ENCODE results near the gene AKAP1. TPM values are rescaled to one million over a fixed set of nuclear protein-coding genes. Genes with fewer than 3 reads are reported as not detected.

The AKAP1 gene
- polyA plus RNA-seq, 1 donor from 2014 or later, result 38.7 TPM

DNA sequence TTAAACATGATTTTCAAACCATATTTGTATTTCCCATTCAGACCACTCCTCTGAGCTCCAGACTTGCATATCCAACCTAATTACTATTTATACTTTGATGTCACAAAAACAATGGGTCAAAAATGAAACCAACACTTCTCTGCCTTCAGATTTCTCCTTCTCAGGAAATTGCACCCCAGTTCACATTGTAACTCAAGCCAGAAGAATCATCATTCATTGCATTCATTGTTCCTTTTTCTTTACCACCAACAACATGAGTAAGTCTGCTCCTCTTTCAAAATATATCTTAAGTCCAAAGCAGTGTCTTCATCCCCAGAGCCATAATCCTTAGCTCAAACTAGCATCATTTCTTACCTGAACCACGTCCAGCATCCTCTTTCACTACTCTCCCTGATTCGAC lies 2.6 kb upstream of the AKAP1 start:
- no peak for TF ChIP-seq SMC3 (conservative IDR thresholded peaks at IDR 0.05; ENCODE audit: poor library complexity)
- no peak for TF ChIP-seq MXI1 (conservative IDR thresholded peaks at IDR 0.05; ENCODE audit: poor library complexity, severe bottlenecking)
- TF ChIP-seq EP300 (conservative IDR thresholded peaks at IDR 0.05; ENCODE audit: poor library complexity, severe bottlenecking), result no peak
- TF ChIP-seq, protein P1, sequence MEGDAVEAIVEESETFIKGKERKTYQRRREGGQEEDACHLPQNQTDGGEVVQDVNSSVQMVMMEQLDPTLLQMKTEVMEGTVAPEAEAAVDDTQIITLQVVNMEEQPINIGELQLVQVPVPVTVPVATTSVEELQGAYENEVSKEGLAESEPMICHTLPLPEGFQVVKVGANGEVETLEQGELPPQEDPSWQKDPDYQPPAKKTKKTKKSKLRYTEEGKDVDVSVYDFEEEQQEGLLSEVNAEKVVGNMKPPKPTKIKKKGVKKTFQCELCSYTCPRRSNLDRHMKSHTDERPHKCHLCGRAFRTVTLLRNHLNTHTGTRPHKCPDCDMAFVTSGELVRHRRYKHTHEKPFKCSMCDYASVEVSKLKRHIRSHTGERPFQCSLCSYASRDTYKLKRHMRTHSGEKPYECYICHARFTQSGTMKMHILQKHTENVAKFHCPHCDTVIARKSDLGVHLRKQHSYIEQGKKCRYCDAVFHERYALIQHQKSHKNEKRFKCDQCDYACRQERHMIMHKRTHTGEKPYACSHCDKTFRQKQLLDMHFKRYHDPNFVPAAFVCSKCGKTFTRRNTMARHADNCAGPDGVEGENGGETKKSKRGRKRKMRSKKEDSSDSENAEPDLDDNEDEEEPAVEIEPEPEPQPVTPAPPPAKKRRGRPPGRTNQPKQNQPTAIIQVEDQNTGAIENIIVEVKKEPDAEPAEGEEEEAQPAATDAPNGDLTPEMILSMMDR (IDR thresholded peaks at IDR 0.05; ENCODE audit: poor library complexity, severe bottlenecking), result no peak
- no peak for TF ChIP-seq EZH2 (IDR thresholded peaks at IDR 0.05; ENCODE audit: borderline replicate concordance, insufficient read depth, low read length, poor library complexity, severe bottlenecking)
- no peak for TF ChIP-seq POLR2AphosphoS5 (IDR thresholded peaks at IDR 0.05)
- TF ChIP-seq TAF1 (IDR thresholded peaks at IDR 0.05; ENCODE audit: low read depth), result no peak
- TF ChIP-seq, protein P2, sequence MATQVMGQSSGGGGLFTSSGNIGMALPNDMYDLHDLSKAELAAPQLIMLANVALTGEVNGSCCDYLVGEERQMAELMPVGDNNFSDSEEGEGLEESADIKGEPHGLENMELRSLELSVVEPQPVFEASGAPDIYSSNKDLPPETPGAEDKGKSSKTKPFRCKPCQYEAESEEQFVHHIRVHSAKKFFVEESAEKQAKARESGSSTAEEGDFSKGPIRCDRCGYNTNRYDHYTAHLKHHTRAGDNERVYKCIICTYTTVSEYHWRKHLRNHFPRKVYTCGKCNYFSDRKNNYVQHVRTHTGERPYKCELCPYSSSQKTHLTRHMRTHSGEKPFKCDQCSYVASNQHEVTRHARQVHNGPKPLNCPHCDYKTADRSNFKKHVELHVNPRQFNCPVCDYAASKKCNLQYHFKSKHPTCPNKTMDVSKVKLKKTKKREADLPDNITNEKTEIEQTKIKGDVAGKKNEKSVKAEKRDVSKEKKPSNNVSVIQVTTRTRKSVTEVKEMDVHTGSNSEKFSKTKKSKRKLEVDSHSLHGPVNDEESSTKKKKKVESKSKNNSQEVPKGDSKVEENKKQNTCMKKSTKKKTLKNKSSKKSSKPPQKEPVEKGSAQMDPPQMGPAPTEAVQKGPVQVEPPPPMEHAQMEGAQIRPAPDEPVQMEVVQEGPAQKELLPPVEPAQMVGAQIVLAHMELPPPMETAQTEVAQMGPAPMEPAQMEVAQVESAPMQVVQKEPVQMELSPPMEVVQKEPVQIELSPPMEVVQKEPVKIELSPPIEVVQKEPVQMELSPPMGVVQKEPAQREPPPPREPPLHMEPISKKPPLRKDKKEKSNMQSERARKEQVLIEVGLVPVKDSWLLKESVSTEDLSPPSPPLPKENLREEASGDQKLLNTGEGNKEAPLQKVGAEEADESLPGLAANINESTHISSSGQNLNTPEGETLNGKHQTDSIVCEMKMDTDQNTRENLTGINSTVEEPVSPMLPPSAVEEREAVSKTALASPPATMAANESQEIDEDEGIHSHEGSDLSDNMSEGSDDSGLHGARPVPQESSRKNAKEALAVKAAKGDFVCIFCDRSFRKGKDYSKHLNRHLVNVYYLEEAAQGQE (IDR thresholded peaks at IDR 0.05; ENCODE audit: borderline replicate concordance), result no peak
- TF ChIP-seq RAD21 (conservative IDR thresholded peaks at IDR 0.05), result no peak
- Histone ChIP-seq H4K20me1 (ENCODE audit: insufficient read depth) (no peaks in the 10 kb centered on the region), H3K36me3 (ENCODE audit: insufficient read depth, low read length) (no peaks in the 10 kb centered on the region), H3K27me3 (ENCODE audit: insufficient read depth, low read depth, low read length) (peaks cover 3% of the 10 kb centered on the region), H3K9me2 (ENCODE audit: insufficient read depth, low read length) (no peaks in the 10 kb centered on the region), H3K4me3 (ENCODE audit: low read length) (no peak overlapping the region), H3K9me3 (ENCODE audit: low read length) (no peaks in the 10 kb centered on the region), H3F3A (ENCODE audit: insufficient read depth, low read length, poor library complexity, severe bottlenecking) (no peaks in the 10 kb centered on the region), H3K9ac (ENCODE audit: low read length) (peak overlapping the region; percentile 0), H3K27ac (ENCODE audit: low read length) (no peak overlapping the region), H3K4me2 (ENCODE audit: low read length) (no peak overlapping the region), H3K79me2 (replicated peaks; ENCODE audit: insufficient read depth, low read length) (no peaks in the 10 kb centered on the region), H2AFZ (ENCODE audit: low read depth, low read length) (no peak overlapping the region)

DNA sequence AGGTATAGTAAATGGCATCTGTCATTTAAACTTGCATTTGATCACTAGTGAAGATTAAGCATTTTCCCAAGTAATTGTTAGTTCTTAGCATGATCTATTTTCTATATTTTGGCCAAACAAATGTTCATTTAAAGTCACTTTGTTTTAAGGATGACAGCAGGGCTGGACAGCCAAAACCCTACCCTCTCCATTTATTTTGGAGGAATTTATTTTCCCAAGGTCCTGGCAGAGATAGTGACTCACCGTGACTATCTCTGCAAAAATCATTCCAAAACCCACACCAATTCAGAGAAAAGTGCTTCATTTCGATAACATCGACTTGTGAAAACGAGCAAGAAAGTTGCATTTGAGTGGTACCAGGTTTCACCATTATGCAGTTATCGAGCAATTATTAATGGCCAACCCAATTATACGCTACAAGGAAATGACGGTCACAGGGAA lies 665 bp upstream of the AKAP1 start:
- Histone ChIP-seq H3K9me2 (ENCODE audit: insufficient read depth, low read length) (no peaks in the 10 kb centered on the region), H3K36me3 (ENCODE audit: insufficient read depth, low read length) (no peaks in the 10 kb centered on the region), H3K27ac (ENCODE audit: low read length) (peak overlapping the region; percentile 98), H3K79me2 (replicated peaks; ENCODE audit: insufficient read depth, low read length) (peaks cover 5% of the 10 kb centered on the region), H4K20me1 (ENCODE audit: insufficient read depth) (no peaks in the 10 kb centered on the region), H3K9ac (ENCODE audit: low read length) (peak overlapping the region; percentile 98), H3K27me3 (ENCODE audit: insufficient read depth, low read depth, low read length) (peaks cover 3% of the 10 kb centered on the region), H2AFZ (ENCODE audit: low read depth, low read length) (peak overlapping the region; percentile 97), H3K9me3 (ENCODE audit: low read length) (no peaks in the 10 kb centered on the region), H3K4me3 (ENCODE audit: low read length) (peak overlapping the region; percentile 82), H3F3A (ENCODE audit: insufficient read depth, low read length, poor library complexity, severe bottlenecking) (no peaks in the 10 kb centered on the region), H3K4me2 (ENCODE audit: low read length) (peak overlapping the region; percentile 83)
- TF ChIP-seq, protein P2 (IDR thresholded peaks at IDR 0.05; ENCODE audit: borderline replicate concordance), result no peak
- no peak for TF ChIP-seq MXI1 (conservative IDR thresholded peaks at IDR 0.05; ENCODE audit: poor library complexity, severe bottlenecking)
- no peak for TF ChIP-seq EZH2 (IDR thresholded peaks at IDR 0.05; ENCODE audit: borderline replicate concordance, insufficient read depth, low read length, poor library complexity, severe bottlenecking)
- no peak for TF ChIP-seq SMC3 (conservative IDR thresholded peaks at IDR 0.05; ENCODE audit: poor library complexity)
- no peak for TF ChIP-seq POLR2AphosphoS5 (IDR thresholded peaks at IDR 0.05)
- no peak for TF ChIP-seq TAF1 (IDR thresholded peaks at IDR 0.05; ENCODE audit: low read depth)
- TF ChIP-seq RAD21 (conservative IDR thresholded peaks at IDR 0.05), result no peak
- no peak for TF ChIP-seq EP300 (conservative IDR thresholded peaks at IDR 0.05; ENCODE audit: poor library complexity, severe bottlenecking)
- TF ChIP-seq, protein P1 (IDR thresholded peaks at IDR 0.05; ENCODE audit: poor library complexity, severe bottlenecking), result no peak
